DND-41 (cell line): ENCODE data around the gene DPPA3.

Experiments
- ATAC-seq: fragments of 200-7000 bp; cut with Tn5 transposase; 3 replicates; pipeline ENCODE4 v1.9.1; 2021; ENCODE audit warnings: low read depth; ENCODE audit not compliant: insufficient read depth
- DNase-seq: peaks from one replicate; pipeline ENCODE4 v3.0.0-alpha.2; 2020
- H2AFZ ChIP-seq: 2 replicates; pipeline ENCODE4 v1.6.0; 2012; ENCODE audit warnings: low read depth, low read length
- H3K27ac ChIP-seq: 2 replicates; pipeline ENCODE4 v1.5.1; 2012; ENCODE audit warnings: low read length, inconsistent platforms
- H3K27me3 ChIP-seq: fragments of 200-600 bp; sonication (generic); 2 replicates; pipeline ENCODE4 v1.6.0; 2012; ENCODE audit warnings: low read length, mild to moderate bottlenecking, inconsistent platforms; ENCODE audit not compliant: insufficient read depth, poor library complexity
- H3K36me3 ChIP-seq: 2 replicates; pipeline ENCODE4 v1.5.1; 2012; ENCODE audit warnings: low read length, inconsistent platforms; ENCODE audit not compliant: insufficient read depth
- H3K4me1 ChIP-seq: 2 replicates; pipeline ENCODE4 v1.5.1; 2012; ENCODE audit warnings: mild to moderate bottlenecking, low read length; ENCODE audit not compliant: insufficient read depth
- H3K4me2 ChIP-seq: 2 replicates; pipeline ENCODE4 v1.6.0; 2012; ENCODE audit warnings: mild to moderate bottlenecking, moderate library complexity, low read length, inconsistent platforms; ENCODE audit not compliant: insufficient read depth
- H3K4me3 ChIP-seq, 2 experiments: fragments of 200-600 bp in 1 of 2; shearing (Covaris generic) in 1 of 2; 2 replicates each; pipeline ENCODE4 v1.5.1; 2012 to 2016; ENCODE audit warnings: inconsistent platforms in 2 of 2, low read length in 2 of 2, mild to moderate bottlenecking in 2 of 2, low read depth in 1 of 2, moderate library complexity in 1 of 2
- H3K79me2 ChIP-seq: 2 replicates; pipeline ENCODE4 v1.6.0; 2012; ENCODE audit warnings: low read length, inconsistent platforms; ENCODE audit not compliant: insufficient read depth
- H3K9ac ChIP-seq: 2 replicates; pipeline ENCODE4 v1.6.0; 2012; ENCODE audit warnings: low read depth, mild to moderate bottlenecking, inconsistent platforms, low read length, moderate library complexity
- H3K9me3 ChIP-seq: 2 replicates; pipeline ENCODE4 v1.5.1; 2012; ENCODE audit warnings: low read length, moderate library complexity, mild to moderate bottlenecking, inconsistent platforms; ENCODE audit not compliant: insufficient read depth, severe bottlenecking
- H4K20me1 ChIP-seq: 2 replicates; pipeline ENCODE4 v1.6.0; 2012; ENCODE audit warnings: low read length; ENCODE audit not compliant: insufficient read depth
- EZH2 ChIP-seq: IDR thresholded peaks from 3 replicates; pipeline ENCODE4 v1.6.1; 2012; ENCODE audit warnings: borderline replicate concordance, low read depth, mild to moderate bottlenecking, moderate library complexity, low read length, inconsistent platforms; ENCODE audit not compliant: severe bottlenecking
- TF ChIP-seq, protein P1 (sequence below): IDR thresholded peaks from 2 replicates; pipeline ENCODE4 v1.5.1; 2012; ENCODE audit warnings: borderline replicate concordance, low read length, moderate library complexity, mild to moderate bottlenecking; ENCODE audit not compliant: poor library complexity, severe bottlenecking; ENCODE audit errors: extremely low read depth

Gene DPPA3

DNA sequence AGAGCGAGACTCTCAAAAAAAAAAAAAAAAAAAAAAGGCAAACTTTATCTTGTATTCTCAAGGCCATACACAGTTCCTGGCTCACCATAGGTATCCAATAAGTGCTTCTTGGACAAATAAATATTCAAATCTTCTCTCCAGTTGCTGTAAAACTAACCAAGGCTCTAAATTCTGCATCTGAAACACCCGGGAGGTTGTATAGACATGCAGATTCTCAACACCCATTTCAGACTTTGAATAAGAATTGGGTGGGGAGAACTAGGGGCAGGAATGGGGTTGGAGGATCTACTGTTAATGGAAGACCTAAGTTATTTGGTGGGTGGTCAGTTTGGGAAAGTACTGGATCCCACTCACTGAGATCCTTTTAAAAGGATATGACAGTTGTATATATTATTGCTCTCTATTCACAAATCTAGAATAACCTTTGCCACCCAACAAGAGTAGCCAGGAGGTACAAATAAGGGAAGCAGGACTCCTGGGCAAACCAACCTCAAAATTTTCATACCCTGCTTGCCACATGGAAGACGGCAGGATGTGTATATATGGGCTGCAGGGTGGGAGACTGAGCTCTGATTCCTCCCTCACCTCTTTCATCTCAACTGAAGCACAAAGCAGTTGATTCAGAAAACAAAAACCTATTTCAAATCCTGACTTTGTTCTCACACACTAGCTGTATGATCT, 16.5 kb upstream of the DPPA3 start:
- TF ChIP-seq, protein P1, sequence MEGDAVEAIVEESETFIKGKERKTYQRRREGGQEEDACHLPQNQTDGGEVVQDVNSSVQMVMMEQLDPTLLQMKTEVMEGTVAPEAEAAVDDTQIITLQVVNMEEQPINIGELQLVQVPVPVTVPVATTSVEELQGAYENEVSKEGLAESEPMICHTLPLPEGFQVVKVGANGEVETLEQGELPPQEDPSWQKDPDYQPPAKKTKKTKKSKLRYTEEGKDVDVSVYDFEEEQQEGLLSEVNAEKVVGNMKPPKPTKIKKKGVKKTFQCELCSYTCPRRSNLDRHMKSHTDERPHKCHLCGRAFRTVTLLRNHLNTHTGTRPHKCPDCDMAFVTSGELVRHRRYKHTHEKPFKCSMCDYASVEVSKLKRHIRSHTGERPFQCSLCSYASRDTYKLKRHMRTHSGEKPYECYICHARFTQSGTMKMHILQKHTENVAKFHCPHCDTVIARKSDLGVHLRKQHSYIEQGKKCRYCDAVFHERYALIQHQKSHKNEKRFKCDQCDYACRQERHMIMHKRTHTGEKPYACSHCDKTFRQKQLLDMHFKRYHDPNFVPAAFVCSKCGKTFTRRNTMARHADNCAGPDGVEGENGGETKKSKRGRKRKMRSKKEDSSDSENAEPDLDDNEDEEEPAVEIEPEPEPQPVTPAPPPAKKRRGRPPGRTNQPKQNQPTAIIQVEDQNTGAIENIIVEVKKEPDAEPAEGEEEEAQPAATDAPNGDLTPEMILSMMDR, result no peak
- TF ChIP-seq EZH2, result no peak
- H3K36me3 ChIP-seq, result no peaks in the 10 kb centered on the region
- no peak overlapping the region for H2AFZ ChIP-seq
- H3K9me3 ChIP-seq, result no peaks in the 10 kb centered on the region
- ATAC-seq (no peak), DNase-seq (no peak)
- H4K20me1 ChIP-seq, result no peaks in the 10 kb centered on the region
- H3K79me2 ChIP-seq, result no peaks in the 10 kb centered on the region
- no peak overlapping the region for H3K9ac ChIP-seq
- H3K4me1 ChIP-seq, result no peaks in the 10 kb centered on the region
- no peak overlapping the region for H3K4me2 ChIP-seq
- H3K4me3 ChIP-seq, result no peak overlapping the region
- H3K27me3 ChIP-seq, result no peaks in the 10 kb centered on the region
- no peak overlapping the region for H3K27ac ChIP-seq

DNA sequence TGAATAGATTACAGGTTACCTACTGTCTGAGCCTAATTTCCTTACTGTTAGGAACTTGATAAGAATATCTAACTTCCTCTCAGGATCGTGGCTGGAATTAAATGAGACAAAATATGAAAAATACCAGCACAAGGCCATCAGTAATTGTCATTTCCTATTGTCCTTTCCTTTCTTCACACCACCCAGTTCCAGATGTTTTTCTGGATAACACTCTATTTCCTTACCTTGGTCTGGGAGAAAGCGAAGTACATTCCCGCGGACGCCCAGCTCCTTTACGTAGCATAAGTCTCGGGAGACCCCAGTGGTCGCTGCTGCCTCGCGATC, 16.0 kb upstream of the DPPA3 start:
- H3K4me1 ChIP-seq, result no peaks in the 10 kb centered on the region
- no peak overlapping the region for H3K4me3 ChIP-seq
- no peaks in the 10 kb centered on the region for H4K20me1 ChIP-seq
- ATAC-seq, result no peak
- H3K27ac ChIP-seq, result no peak overlapping the region
- no peaks in the 10 kb centered on the region for H3K27me3 ChIP-seq
- no peaks in the 10 kb centered on the region for H3K36me3 ChIP-seq
- H3K79me2 ChIP-seq, result no peaks in the 10 kb centered on the region
- H3K4me2 ChIP-seq, result no peak overlapping the region
- no peak for TF ChIP-seq EZH2
- TF ChIP-seq, protein P1, result no peak
- H3K9ac ChIP-seq, result no peak overlapping the region
- DNase-seq, result no peak
- no peak overlapping the region for H2AFZ ChIP-seq
- H3K9me3 ChIP-seq, result no peaks in the 10 kb centered on the region

DNA sequence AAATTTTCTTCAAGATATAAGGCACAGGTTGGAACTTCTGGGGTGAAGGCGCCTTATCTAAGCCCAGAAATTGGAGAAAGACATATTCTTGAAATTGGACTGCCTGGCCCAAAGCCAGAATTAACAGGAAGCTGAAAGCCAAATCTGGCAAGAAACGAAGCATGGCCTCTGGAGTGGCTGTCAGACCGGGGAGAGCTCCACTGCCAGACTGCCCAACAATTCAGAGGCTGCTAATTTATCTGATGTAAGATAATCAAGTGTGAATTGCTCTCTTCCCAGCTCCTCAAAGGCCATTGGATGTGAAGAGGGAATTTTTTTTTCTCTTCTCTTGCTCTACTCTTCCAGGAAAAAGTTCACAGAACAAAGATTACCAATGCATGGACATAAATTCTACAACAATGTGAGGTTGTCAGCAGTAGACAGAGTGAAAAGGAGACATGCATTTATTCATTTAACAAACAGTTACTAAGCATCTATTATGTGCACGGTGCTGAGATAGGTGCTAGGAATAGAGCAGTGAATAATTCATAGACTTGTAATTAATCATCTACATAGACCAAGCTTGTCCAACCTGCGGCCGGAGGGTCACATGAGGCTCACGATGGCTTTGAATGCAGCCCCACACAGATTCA, 15.6 kb upstream of the DPPA3 start, which contains the start of gene GDF3:
TSS of gene GDF3 (minus strand) at position 210 of the 632 bp plus-strand sequence. CDS start at position 163, 47 bp downstream.
- Histone ChIP-seq H3K4me2 (no peak within 1 kb of the TSS), H3K4me1 (no peaks in the 10 kb centered on the region), H3K9me3 (no peaks in the 10 kb centered on the region), H3K4me3 (no peak within 1 kb of the TSS), H2AFZ (no peak within 1 kb of the TSS), H3K9ac (no peak within 1 kb of the TSS), H4K20me1 (no peaks in the 10 kb centered on the region), H3K27me3 (no peaks in the 10 kb centered on the region), H3K36me3 (no peaks in the 10 kb centered on the region), H3K79me2 (no peaks in the 10 kb centered on the region), H3K27ac (no peak within 1 kb of the TSS)
- ATAC-seq, result no peak
- TF ChIP-seq EZH2, result no peak
- TF ChIP-seq, protein P1, result no peak
- DNase-seq, result no peak
